Lower lobe of right lung (tissue), 2 donors: ENCODE measurements around the gene PPHLN1. TPM values are rescaled to one million over a fixed set of nuclear protein-coding genes. Genes with fewer than 3 reads are reported as not detected.

Experiments
- ATAC-seq, 2 donors: fragments of 200-7000 bp; cut with Tn5 transposase; one replicate each; pipeline ENCODE4 v1.9.1; 2020 to 2022; ENCODE audit warnings: mild to moderate bottlenecking in 2 of 2, moderate library complexity in 2 of 2
- DNase-seq: peaks from one replicate; pipeline ENCODE4 v3.0.0-alpha.2; 2020
- H3K27ac ChIP-seq: fragments of 200-600 bp; one replicate; pipeline ENCODE4 v1.8.0; 2022
- H3K27me3 ChIP-seq: fragments of 200-600 bp; one replicate; pipeline ENCODE4 v1.8.0; 2022; ENCODE audit warnings: low read depth
- H3K36me3 ChIP-seq: fragments of 200-600 bp; one replicate; pipeline ENCODE4 v1.8.0; 2022; ENCODE audit warnings: mild to moderate bottlenecking
- H3K4me1 ChIP-seq: fragments of 200-600 bp; one replicate; pipeline ENCODE4 v1.8.0; 2022
- H3K4me3 ChIP-seq: fragments of 200-600 bp; one replicate; pipeline ENCODE4 v1.8.0; 2022; ENCODE audit warnings: mild to moderate bottlenecking
- H3K9me3 ChIP-seq: fragments of 200-600 bp; one replicate; pipeline ENCODE4 v1.8.0; 2022
- CTCF ChIP-seq: fragments of 200-600 bp; IDR thresholded peaks from one replicate; pipeline ENCODE4 v1.8.0; 2022; ENCODE audit warnings: antibody characterized with exemption, mild to moderate bottlenecking
- intact Hi-C: fragments of 100-400 bp; cut with DNase I; formaldehyde crosslinking; loops from one replicate; pipeline ENCODE4 v1.11.0; 2022
- total RNA-seq: library from RNA; stranded (reverse); fragmentation: NEBNext Ultra II Directional; extraction: Animal tissue kit (Norgen Biotek cat#: 25700); gene quantifications from one replicate; pipeline ENCODE4 v1.2.1, GENCODE V29; 2021
- donor health status: DM: no; HTN: yes; CAD: no; lungs with severe emphysema.

The PPHLN1 gene
- total RNA-seq, 1 donor from 2014 or later, result 45.5 TPM

DNA sequence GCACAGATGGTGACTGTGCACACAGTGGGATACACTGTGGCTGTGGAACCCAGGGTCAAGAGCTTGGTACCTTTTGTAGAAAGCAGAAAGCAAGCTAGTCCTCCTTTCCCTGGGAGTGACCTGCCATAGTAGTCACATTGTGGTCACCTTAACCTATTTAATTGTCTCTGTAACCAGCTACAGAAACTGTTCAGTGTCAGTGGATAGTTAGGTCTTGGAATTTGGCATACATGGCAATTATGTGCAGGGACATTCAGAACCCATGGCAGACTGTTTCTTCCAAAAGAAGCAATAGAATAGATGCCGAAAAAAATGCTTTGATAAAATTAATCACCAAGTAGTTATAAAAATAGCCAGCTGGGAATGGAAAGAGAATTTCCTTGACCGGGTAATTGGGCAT, 30.4 kb downstream of the PPHLN1 start:
- H3K36me3 ChIP-seq, result peaks cover 36% of the 10 kb centered on the region
- H3K9me3 ChIP-seq, result no peaks in the 10 kb centered on the region
- H3K4me3 ChIP-seq, result no peak overlapping the region
- no peak for TF ChIP-seq CTCF
- H3K27ac ChIP-seq, result no peak overlapping the region
- H3K27me3 ChIP-seq, result no peaks in the 10 kb centered on the region
- H3K4me1 ChIP-seq, result no peaks in the 10 kb centered on the region
- ATAC-seq, result no peak
- no peak for DNase-seq
- intact Hi-C loops, result no loop called here

- ATAC-seq (no peak), DNase-seq (no peak)
- no peaks in the 10 kb centered on the region for H3K27me3 ChIP-seq
- intact Hi-C loops, result no loop called here
- no peak overlapping the region for H3K4me3 ChIP-seq
- H3K9me3 ChIP-seq, result no peaks in the 10 kb centered on the region
- H3K4me1 ChIP-seq, result no peaks in the 10 kb centered on the region
- TF ChIP-seq CTCF, result no peak
- peaks cover 9% of the 10 kb centered on the region for H3K36me3 ChIP-seq
- H3K27ac ChIP-seq, result no peak overlapping the region
Measured at GRCh38 chr12:42360747-42361403, 34.9 kb downstream of the PPHLN1 start.

GRCh38 chr12:42361909-42362646, 36.1 kb downstream of the PPHLN1 start:
- Histone ChIP-seq H3K27ac (no peak overlapping the region), H3K9me3 (no peaks in the 10 kb centered on the region), H3K36me3 (no peaks in the 10 kb centered on the region), H3K27me3 (no peaks in the 10 kb centered on the region), H3K4me1 (no peaks in the 10 kb centered on the region), H3K4me3 (no peak overlapping the region)
- intact Hi-C loops, result no loop called here
- TF ChIP-seq CTCF, result no peak
- no peak for DNase-seq
- no peak for ATAC-seq

- ATAC-seq, result no peak
- Histone ChIP-seq H3K27me3 (no peaks in the 10 kb centered on the region), H3K9me3 (no peaks in the 10 kb centered on the region), H3K36me3 (no peaks in the 10 kb centered on the region), H3K27ac (no peak overlapping the region), H3K4me1 (no peaks in the 10 kb centered on the region), H3K4me3 (no peak overlapping the region)
- TF ChIP-seq CTCF, result no peak
- no peak for DNase-seq
- intact Hi-C loops, result no loop called here
Measured at GRCh38 chr12:42362647-42363260, 36.8 kb downstream of the PPHLN1 start.

DNA sequence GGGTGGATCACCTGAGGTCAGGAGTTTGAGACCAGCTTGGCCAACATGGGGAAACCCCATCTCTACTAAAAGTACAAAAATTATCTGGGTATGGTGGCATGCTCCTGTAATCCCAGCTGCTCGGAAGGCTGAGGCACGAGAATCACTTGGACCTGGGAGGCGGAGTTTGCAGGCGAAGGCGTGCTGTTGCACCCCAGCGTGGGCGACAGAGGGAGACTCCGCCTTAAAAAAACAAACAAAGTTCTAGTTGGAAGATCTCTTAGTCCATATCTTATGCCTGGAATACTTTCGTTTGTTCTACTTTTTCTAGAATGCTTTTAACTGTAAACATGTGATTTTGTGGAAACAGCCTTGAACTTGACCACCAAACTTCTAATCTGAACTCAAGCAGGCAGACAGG, 38.7 kb downstream of the PPHLN1 start:
- DNase-seq, result no peak

More for the DNA sequence above, 38.7 kb downstream of the PPHLN1 start:
- H3K27ac ChIP-seq, result no peak overlapping the region
- intact Hi-C loops, result no loop called here
- no peaks in the 10 kb centered on the region for H3K9me3 ChIP-seq
- H3K27me3 ChIP-seq, result no peaks in the 10 kb centered on the region
- no peak for ATAC-seq
- TF ChIP-seq CTCF, result no peak
- H3K36me3 ChIP-seq, result no peaks in the 10 kb centered on the region
- H3K4me1 ChIP-seq, result no peaks in the 10 kb centered on the region
- no peak overlapping the region for H3K4me3 ChIP-seq
